OCI-LY1 (cell line): ENCODE measurements around the gene TCERG1.

Experiments
- H2AFZ ChIP-seq: fragments of 200-600 bp; sonication (generic), shearing (Covaris generic); 2 replicates; pipeline ENCODE4 v1.6.0; 2014; ENCODE audit warnings: antibody characterized with exemption, mild to moderate bottlenecking, low read length
- H3F3A ChIP-seq: fragments of 200-600 bp; sonication (generic), shearing (Covaris generic); 2 replicates; pipeline ENCODE4 v1.6.0; 2014; ENCODE audit warnings: mild to moderate bottlenecking, antibody characterized with exemption, low read length, moderate library complexity; ENCODE audit not compliant: insufficient read depth
- H3K27ac ChIP-seq: fragments of 200-600 bp; sonication (generic); 2 replicates; pipeline ENCODE4 v1.5.1; 2014; ENCODE audit warnings: low read length, mixed run types, mild to moderate bottlenecking, low read depth; ENCODE audit not compliant: poor library complexity, severe bottlenecking
- H3K27me3 ChIP-seq: fragments of 200-600 bp; sonication (generic); 2 replicates; pipeline ENCODE4 v1.6.0; 2014; ENCODE audit warnings: antibody characterized with exemption, mild to moderate bottlenecking, low read length, moderate library complexity; ENCODE audit not compliant: insufficient read depth
- H3K36me3 ChIP-seq: fragments of 200-600 bp; sonication (generic); 2 replicates; pipeline ENCODE4 v1.6.1; 2014; ENCODE audit warnings: mild to moderate bottlenecking, antibody characterized with exemption, low read length, moderate library complexity, mixed read lengths; ENCODE audit not compliant: insufficient read depth
- H3K4me1 ChIP-seq: fragments of 200-600 bp; sonication (generic); 2 replicates; pipeline ENCODE4 v1.5.1; 2014; ENCODE audit warnings: mild to moderate bottlenecking, low read length, moderate library complexity; ENCODE audit not compliant: insufficient read depth, severe bottlenecking
- H3K4me2 ChIP-seq: fragments of 200-600 bp; sonication (generic), shearing (Covaris generic); 2 replicates; pipeline ENCODE4 v1.6.1; 2014; ENCODE audit warnings: low read length
- H3K4me3 ChIP-seq: fragments of 200-600 bp; sonication (generic); 2 replicates; pipeline ENCODE4 v1.5.1; 2014; ENCODE audit warnings: low read length, low read depth, mild to moderate bottlenecking, mixed read lengths; ENCODE audit not compliant: poor library complexity, severe bottlenecking
- H3K79me2 ChIP-seq: fragments of 200-600 bp; shearing (Covaris generic); 2 replicates; pipeline ENCODE4 v1.6.1; 2016; ENCODE audit warnings: mixed run types, low read length, mixed read lengths; ENCODE audit not compliant: insufficient read depth
- H3K9ac ChIP-seq: fragments of 200-600 bp; sonication (generic), shearing (Covaris generic); 2 replicates; pipeline ENCODE4 v1.6.1; 2014; ENCODE audit warnings: mild to moderate bottlenecking, low read length, mixed read lengths
- H3K9me2 ChIP-seq: fragments of 200-600 bp; sonication (generic), shearing (Covaris generic); 2 replicates; pipeline ENCODE4 v1.6.1; 2014; ENCODE audit warnings: low read depth, mild to moderate bottlenecking, low read length, mixed read lengths
- H3K9me3 ChIP-seq: fragments of 200-600 bp; shearing (Covaris generic); 2 replicates; pipeline ENCODE4 v1.6.1; 2014; ENCODE audit warnings: low read length, mixed read lengths
- H4K20me1 ChIP-seq: fragments of 200-600 bp; sonication (generic), shearing (Covaris generic); 2 replicates; pipeline ENCODE4 v1.6.0; 2016; ENCODE audit warnings: mild to moderate bottlenecking, low read length; ENCODE audit not compliant: insufficient read depth
- EZH2 ChIP-seq: fragments of 200-600 bp; sonication (generic), shearing (Covaris generic); IDR thresholded peaks from 2 replicates; pipeline ENCODE4 v1.8.0; 2017; ENCODE audit warnings: borderline replicate concordance, mixed run types, mild to moderate bottlenecking, antibody characterized with exemption, low read length, moderate library complexity, mixed read lengths
- TF ChIP-seq, protein P1 (sequence below): fragments of 200-600 bp; sonication (generic), shearing (Covaris generic); IDR thresholded peaks from 2 replicates; pipeline ENCODE4 v1.5.1; 2017; ENCODE audit warnings: mild to moderate bottlenecking, antibody characterized with exemption, low read length, moderate library complexity, mixed read lengths

The TCERG1 gene

DNA sequence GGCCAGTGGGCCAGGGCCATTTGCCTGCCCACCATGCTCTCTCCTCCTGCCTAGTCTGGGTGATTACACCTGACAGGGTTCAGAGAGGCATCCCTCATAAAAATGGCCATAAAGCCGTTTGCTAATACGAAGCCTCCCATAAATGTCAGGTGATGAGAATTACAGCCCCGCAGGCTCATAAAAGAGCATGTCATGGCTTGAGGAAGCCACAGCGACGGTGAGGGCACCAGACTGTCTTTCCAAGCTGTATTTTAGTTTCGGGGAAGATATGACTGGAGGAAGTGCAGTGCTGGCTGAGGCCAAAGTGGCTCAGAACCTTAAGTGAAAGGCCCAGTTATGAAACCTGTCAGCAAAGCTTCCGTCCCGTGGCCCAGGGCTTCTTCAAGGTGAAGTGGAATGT is 18.5 kb upstream of the TCERG1 start:
- TF ChIP-seq, protein P1, sequence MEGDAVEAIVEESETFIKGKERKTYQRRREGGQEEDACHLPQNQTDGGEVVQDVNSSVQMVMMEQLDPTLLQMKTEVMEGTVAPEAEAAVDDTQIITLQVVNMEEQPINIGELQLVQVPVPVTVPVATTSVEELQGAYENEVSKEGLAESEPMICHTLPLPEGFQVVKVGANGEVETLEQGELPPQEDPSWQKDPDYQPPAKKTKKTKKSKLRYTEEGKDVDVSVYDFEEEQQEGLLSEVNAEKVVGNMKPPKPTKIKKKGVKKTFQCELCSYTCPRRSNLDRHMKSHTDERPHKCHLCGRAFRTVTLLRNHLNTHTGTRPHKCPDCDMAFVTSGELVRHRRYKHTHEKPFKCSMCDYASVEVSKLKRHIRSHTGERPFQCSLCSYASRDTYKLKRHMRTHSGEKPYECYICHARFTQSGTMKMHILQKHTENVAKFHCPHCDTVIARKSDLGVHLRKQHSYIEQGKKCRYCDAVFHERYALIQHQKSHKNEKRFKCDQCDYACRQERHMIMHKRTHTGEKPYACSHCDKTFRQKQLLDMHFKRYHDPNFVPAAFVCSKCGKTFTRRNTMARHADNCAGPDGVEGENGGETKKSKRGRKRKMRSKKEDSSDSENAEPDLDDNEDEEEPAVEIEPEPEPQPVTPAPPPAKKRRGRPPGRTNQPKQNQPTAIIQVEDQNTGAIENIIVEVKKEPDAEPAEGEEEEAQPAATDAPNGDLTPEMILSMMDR, result no peak
- no peak for TF ChIP-seq EZH2
- no peaks in the 10 kb centered on the region; the same call in 1 of the 2 replicates for H3K27me3 ChIP-seq
- no peaks in the 10 kb centered on the region for H4K20me1 ChIP-seq
- H3K79me2 ChIP-seq, result no peaks in the 10 kb centered on the region
- H2AFZ ChIP-seq, result no peak overlapping the region
- H3K27ac ChIP-seq, result no peak overlapping the region
- H3K9me2 ChIP-seq, result no peaks in the 10 kb centered on the region
- H3K36me3 ChIP-seq, result no peaks in the 10 kb centered on the region
- H3K9ac ChIP-seq, result no peak overlapping the region
- H3K4me3 ChIP-seq, result no peak overlapping the region
- H3K9me3 ChIP-seq, result no peaks in the 10 kb centered on the region
- no peaks in the 10 kb centered on the region for H3F3A ChIP-seq
- no peaks in the 10 kb centered on the region for H3K4me1 ChIP-seq
- H3K4me2 ChIP-seq, result no peak overlapping the region

DNA sequence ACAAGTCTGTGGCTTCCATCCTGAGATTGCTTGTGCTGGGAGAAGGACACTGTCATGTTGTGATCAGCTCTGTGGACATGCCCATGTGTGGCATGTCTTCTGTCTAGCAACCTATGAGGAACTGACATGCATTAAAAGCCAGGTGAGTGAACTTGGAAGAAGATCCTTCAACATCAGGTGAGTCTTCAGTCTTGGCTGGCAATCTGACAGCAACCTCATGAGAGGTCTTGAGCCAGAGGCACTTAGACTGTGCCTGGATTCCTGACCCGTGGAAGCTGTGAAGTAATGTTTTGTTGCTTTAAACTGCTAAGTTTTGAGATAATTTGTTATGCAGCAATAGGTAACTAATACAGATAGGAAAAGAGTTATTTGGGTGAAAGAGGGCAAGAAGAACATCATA is 6.8 kb upstream of the TCERG1 start:
- Histone ChIP-seq H3K27ac (no peak overlapping the region), H3K27me3 (no peaks in the 10 kb centered on the region), H3K36me3 (no peaks in the 10 kb centered on the region), H3K4me3 (no peak overlapping the region), H3K79me2 (no peaks in the 10 kb centered on the region), H3K9me2 (no peaks in the 10 kb centered on the region), H3K9ac (no peak overlapping the region), H4K20me1 (no peaks in the 10 kb centered on the region), H3K9me3 (no peaks in the 10 kb centered on the region), H2AFZ (no peak overlapping the region), H3K4me1 (no peaks in the 10 kb centered on the region), H3F3A (no peaks in the 10 kb centered on the region), H3K4me2 (no peak overlapping the region)
- TF ChIP-seq, protein P1, result no peak
- TF ChIP-seq EZH2, result no peak

DNA sequence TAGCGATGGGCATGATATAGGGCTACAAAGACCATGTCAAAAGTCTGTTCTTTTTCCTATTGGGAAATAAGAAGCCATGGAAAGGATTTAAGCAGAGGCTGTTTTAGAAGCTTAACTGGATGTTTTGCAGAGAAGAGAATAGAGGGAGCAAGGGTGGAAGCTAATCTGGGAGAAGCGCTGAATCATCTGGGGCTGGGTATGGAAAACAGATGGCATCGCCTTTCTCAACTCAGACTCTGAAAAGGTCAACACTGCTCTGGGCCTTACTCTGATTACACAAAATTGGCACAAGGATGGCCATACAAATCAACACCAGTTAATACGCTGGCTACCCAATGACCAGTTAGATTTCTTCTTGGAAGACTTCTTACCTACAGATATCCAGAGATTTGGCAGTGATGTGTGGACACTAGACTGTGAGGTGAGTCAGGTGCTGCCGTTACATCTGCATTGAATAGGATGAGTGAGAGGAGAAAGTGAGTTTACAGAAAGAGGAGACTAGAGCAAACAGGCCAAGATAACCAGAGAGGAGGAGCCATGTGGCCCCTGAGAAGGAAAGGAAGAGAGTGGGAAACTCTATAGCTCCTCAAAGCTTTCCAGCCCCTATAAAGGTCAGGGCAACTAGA is 6.2 kb upstream of the TCERG1 start:
- Histone ChIP-seq H3K9me3 (no peaks in the 10 kb centered on the region), H4K20me1 (no peaks in the 10 kb centered on the region), H3K4me3 (no peak overlapping the region), H3F3A (no peaks in the 10 kb centered on the region), H3K36me3 (no peaks in the 10 kb centered on the region), H3K79me2 (no peaks in the 10 kb centered on the region), H3K4me1 (no peaks in the 10 kb centered on the region), H3K4me2 (no peak overlapping the region), H3K27me3 (no peaks in the 10 kb centered on the region), H2AFZ (no peak overlapping the region), H3K9ac (no peak overlapping the region), H3K9me2 (no peaks in the 10 kb centered on the region), H3K27ac (no peak overlapping the region)
- TF ChIP-seq EZH2, result no peak
- TF ChIP-seq, protein P1, result no peak
